H1 (cell line): ENCODE data around the gene NT5DC1. TPM values are rescaled to one million over a fixed set of nuclear protein-coding genes. Genes with fewer than 3 reads are reported as not detected.

ENCODE experiments used
- CTCF ChIA-PET: fragments of 300-600 bp; sonication (Branson Sonifier 250); formaldehyde crosslinking; loops from one replicate; lab custom pipeline; 2021; ENCODE audit not compliant: partially characterized antibody; lab: Charles Lee
- POLR2A ChIA-PET: fragments of 300-600 bp; sonication (Branson Sonifier 250); formaldehyde crosslinking; loops from one replicate; lab custom pipeline; 2021; ENCODE audit warnings: inconsistent platforms; ENCODE audit not compliant: partially characterized antibody; lab: Charles Lee
- DNase-seq, 2 experiments: peaks; one replicate each; pipeline versions ENCODE4 v3.0.0 to v3.0.0-alpha.2; 2010 to 2022; ENCODE audit warnings: low spot score in 2 of 2, low read depth in 1 of 2, mixed read lengths in 1 of 2
- FAIRE-seq: peaks from 2 replicates; lab custom pipeline; 2011; peaks lifted over from hg19 to GRCh38; lab: Jason Lieb, UNC
- H2AFZ ChIP-seq: 2 replicates; pipeline ENCODE4 v1.8.1; 2012; ENCODE audit warnings: low read length, inconsistent platforms
- H2AK5ac ChIP-seq: 2 replicates; pipeline ENCODE4 v1.6.1; 2013; ENCODE audit warnings: low read depth, low read length
- H2BK120ac ChIP-seq: replicated peaks from 2 replicates; pipeline ENCODE3; 2013; ENCODE audit warnings: low read depth, low read length, inconsistent platforms
- H2BK12ac ChIP-seq: 2 replicates; pipeline ENCODE4 v1.6.1; 2013; ENCODE audit warnings: low read depth, low read length
- H2BK15ac ChIP-seq: 2 replicates; pipeline ENCODE4 v1.6.1; 2013; ENCODE audit warnings: low read length
- H2BK20ac ChIP-seq: 2 replicates; pipeline ENCODE4 v1.6.1; 2013; ENCODE audit warnings: low read length
- H2BK5ac ChIP-seq: 2 replicates; pipeline ENCODE4 v1.6.1; 2013; ENCODE audit warnings: low read depth, low read length
- H3K14ac ChIP-seq: 2 replicates; pipeline ENCODE4 v1.6.1; 2013; ENCODE audit warnings: inconsistent platforms; ENCODE audit not compliant: insufficient read length
- H3K18ac ChIP-seq: 2 replicates; pipeline ENCODE4 v1.6.1; 2013; ENCODE audit warnings: low read length; ENCODE audit errors: extremely low read depth
- H3K23ac ChIP-seq: 2 replicates; pipeline ENCODE4 v1.6.1; 2013; ENCODE audit warnings: inconsistent platforms; ENCODE audit not compliant: insufficient read length
- H3K23me2 ChIP-seq: 2 replicates; pipeline ENCODE4 v1.6.1; 2013; ENCODE audit warnings: low read depth, low read length
- H3K27ac ChIP-seq: 2 replicates; pipeline ENCODE4 v1.6.1; 2011; ENCODE audit warnings: low read depth, low read length, inconsistent platforms
- H3K27me3 ChIP-seq, 4 experiments: replicated peaks in 1 of 4; 1 replicate in 1 of 4; 2 replicates in 3 of 4; pipeline versions ENCODE4 v1.6.1 to v1.8.1; 2011 to 2013; ENCODE audit warnings: low read length in 3 of 4, mild to moderate bottlenecking in 3 of 4, inconsistent platforms in 2 of 4, mixed read lengths in 2 of 4, moderate library complexity in 1 of 4; ENCODE audit not compliant: control insufficient read depth in 3 of 4, insufficient read depth in 3 of 4; ENCODE audit errors: extremely low read depth in 1 of 4
- H3K36me3 ChIP-seq, 4 experiments: 2 replicates each; pipeline versions ENCODE4 v1.6.1 to v1.8.1; 2011 to 2013; ENCODE audit warnings: mild to moderate bottlenecking in 4 of 4, low read length in 3 of 4, moderate library complexity in 2 of 4, control low read depth in 1 of 4, inconsistent platforms in 1 of 4; ENCODE audit not compliant: insufficient read depth in 4 of 4, control insufficient read depth in 2 of 4
- H3K4ac ChIP-seq: replicated peaks from 2 replicates; pipeline ENCODE3; 2013; ENCODE audit warnings: low read length, low read depth, mixed read lengths, inconsistent platforms; ENCODE audit not compliant: insufficient read length
- H3K4me1 ChIP-seq, 4 experiments: replicated peaks in 1 of 4; 1 replicate in 1 of 4; 2 replicates in 3 of 4; pipeline versions ENCODE4 v1.6.1 to v1.8.1; 2011 to 2013; ENCODE audit warnings: low read length in 3 of 4, inconsistent platforms in 2 of 4, mixed read lengths in 1 of 4; ENCODE audit not compliant: insufficient read depth in 4 of 4, control insufficient read depth in 3 of 4
- H3K4me2 ChIP-seq, 2 experiments: 2 replicates each; pipeline versions ENCODE4 v1.6.1 to v1.8.1; 2011 to 2013; ENCODE audit warnings: low read depth in 2 of 2, low read length in 2 of 2, control low read depth in 1 of 2, inconsistent platforms in 1 of 2, mild to moderate bottlenecking in 1 of 2; ENCODE audit not compliant: insufficient read depth in 1 of 2
- H3K4me3 ChIP-seq, 4 experiments: fragments of 200-600, 300-600 bp in 1 of 4; sonication (generic), shearing (Covaris generic), sonication (Bioruptor Twin) in 1 of 4; 2 replicates each; pipeline versions ENCODE4 v1.5.1 to v1.8.1; 2011 to 2016; ENCODE audit warnings: low read length in 4 of 4, low read depth in 3 of 4, control low read depth in 2 of 4, inconsistent platforms in 2 of 4, mild to moderate bottlenecking in 2 of 4, mixed read lengths in 1 of 4, moderate library complexity in 1 of 4; ENCODE audit not compliant: insufficient read depth in 2 of 4; ENCODE audit errors: extremely low read depth in 1 of 4
- H3K56ac ChIP-seq: replicated peaks from 2 replicates; pipeline ENCODE3; 2013; ENCODE audit warnings: low read depth, mild to moderate bottlenecking, mixed read lengths, low read length, inconsistent platforms; ENCODE audit not compliant: insufficient read length
- H3K79me1 ChIP-seq: 2 replicates; pipeline ENCODE4 v1.6.1; 2013; ENCODE audit warnings: low read depth, low read length, control low read depth
- H3K79me2 ChIP-seq, 2 experiments: 2 replicates each; pipeline versions ENCODE4 v1.6.1 to v1.8.1; 2012 to 2013; ENCODE audit warnings: low read length in 2 of 2, mild to moderate bottlenecking in 2 of 2, inconsistent platforms in 1 of 2; ENCODE audit not compliant: insufficient read depth in 2 of 2, control insufficient read depth in 1 of 2
- H3K9ac ChIP-seq, 4 experiments: replicated peaks in 1 of 4; 1 replicate in 1 of 4; 2 replicates in 3 of 4; pipeline versions ENCODE4 v1.6.1 to v1.8.1; 2011 to 2013; ENCODE audit warnings: low read depth in 3 of 4, low read length in 3 of 4, control low read depth in 2 of 4, mild to moderate bottlenecking in 2 of 4, moderate library complexity in 2 of 4, inconsistent platforms in 1 of 4; ENCODE audit errors: extremely low read depth in 1 of 4
- H3K9me3 ChIP-seq, 2 experiments: 2 replicates each; pipeline versions ENCODE4 v1.6.1 to v1.8.1; 2012 to 2013; ENCODE audit warnings: mild to moderate bottlenecking in 2 of 2, moderate library complexity in 2 of 2, control low read depth in 1 of 2, inconsistent platforms in 1 of 2, low read depth in 1 of 2, low read length in 1 of 2, mixed read lengths in 1 of 2; ENCODE audit not compliant: insufficient read depth in 2 of 2
- H4K20me1 ChIP-seq, 2 experiments: replicated peaks in 1 of 2; 2 replicates each; pipeline versions ENCODE3 to v1.8.1; 2011 to 2013; ENCODE audit warnings: inconsistent platforms in 2 of 2, low read length in 2 of 2, mild to moderate bottlenecking in 1 of 2; ENCODE audit not compliant: insufficient read depth in 2 of 2, control insufficient read depth in 1 of 2
- H4K5ac ChIP-seq: 2 replicates; pipeline ENCODE4 v1.6.1; 2013; ENCODE audit warnings: low read length, low read depth, mixed read lengths, inconsistent platforms; ENCODE audit not compliant: insufficient read length
- H4K8ac ChIP-seq: 2 replicates; pipeline ENCODE4 v1.8.0; 2013; ENCODE audit warnings: mild to moderate bottlenecking, moderate library complexity, low read length, inconsistent platforms; ENCODE audit not compliant: insufficient read depth; ENCODE audit errors: extremely low read depth
- H4K91ac ChIP-seq: replicated peaks from 2 replicates; pipeline ENCODE3; 2013; ENCODE audit warnings: low read length, mixed read lengths, inconsistent platforms; ENCODE audit not compliant: insufficient read length
- CHD2 ChIP-seq: IDR thresholded peaks from 2 replicates; pipeline ENCODE4 v1.6.1; 2012; ENCODE audit warnings: low read length, improper control_type of control experiment
- HDAC2 ChIP-seq, 2 experiments: fragments of 300-600 bp in 1 of 2; sonication (generic) in 1 of 2; IDR thresholded peaks; 2 replicates each; pipeline ENCODE4 v1.6.1; 2011 to 2012; ENCODE audit warnings: low read depth in 2 of 2, low read length in 2 of 2, mild to moderate bottlenecking in 2 of 2, moderate library complexity in 2 of 2, borderline replicate concordance in 1 of 2, inconsistent platforms in 1 of 2
- KDM5A ChIP-seq: fragments of 200-600 bp; IDR thresholded peaks from 2 replicates; pipeline ENCODE4 v1.7.1; 2012; ENCODE audit warnings: mild to moderate bottlenecking, low read length, inconsistent platforms, mixed read lengths
- MAFK ChIP-seq: IDR thresholded peaks from 2 replicates; pipeline ENCODE4 v1.6.1; 2012; ENCODE audit warnings: low read depth, mild to moderate bottlenecking, improper control_type of control experiment, low read length
- RAD21 ChIP-seq, 2 experiments: IDR thresholded peaks in 1 of 2; conservative IDR thresholded peaks in 1 of 2; 2 replicates each; pipeline ENCODE4 v1.6.1; 2011; ENCODE audit warnings: low read depth in 2 of 2, low read length in 2 of 2, improper control_type of control experiment in 1 of 2, inconsistent platforms in 1 of 2, mild to moderate bottlenecking in 1 of 2, moderate library complexity in 1 of 2
- SP2 ChIP-seq: IDR thresholded peaks from 2 replicates; pipeline ENCODE4 v1.6.1; 2012; ENCODE audit warnings: mild to moderate bottlenecking, low read length, inconsistent platforms
- SUZ12 ChIP-seq: fragments of 200-600 bp; sonication (generic); IDR thresholded peaks from 2 replicates; pipeline ENCODE4 v1.6.1; 2012; ENCODE audit warnings: mild to moderate bottlenecking, inconsistent platforms, low read length, moderate library complexity, mixed read lengths
- USF2 ChIP-seq: IDR thresholded peaks from 2 replicates; pipeline ENCODE4 v1.6.1; 2011; ENCODE audit warnings: low read length, improper control_type of control experiment
- WGBS, 2 experiments: shearing (Covaris generic) in 1 of 2; methylation state at CpG; one replicate each; pipeline versions ENCODE4 v1.1.6 to v1.1.7; 2013 to 2015; ENCODE audit warnings: low lambda C conversion rate in 2 of 2, mixed read lengths in 2 of 2, inconsistent platforms in 1 of 2, low coverage in 1 of 2, missing lambda C conversion rate in 1 of 2; ENCODE audit not compliant: insufficient replicate concordance in 2 of 2, insufficient coverage in 1 of 2, insufficient read length in 1 of 2; ENCODE audit errors: extremely low coverage in 1 of 2, missing lambda C conversion rate in 1 of 2; 5-methylcytosine and 5-hydroxymethylcytosine counted together
- polyA plus RNA-seq, 7 experiments: library from polyadenylated mRNA; depleted of rRNA in 3 of 7; stranded (reverse) in 5 of 7; unstranded in 2 of 7; fragments of >200 nt in 5 of 7; fragments of 200-250 nt in 2 of 7; gene quantifications; 1 replicate in 5 of 7; 2 replicates in 1 of 7; 4 replicates in 1 of 7; pipeline versions ENCODE4 v1.2.1 to v1.2.3, GENCODE V29; 2011 to 2013; ENCODE audit warnings: missing spikeins in 2 of 7, mixed read lengths in 2 of 7
- total RNA-seq: library from RNA; stranded (reverse); fragmentation: NEBNext Ultra II Directional; extraction: Animal tissue kit (Norgen Biotek cat#: 25700); gene quantifications from 2 replicates; pipeline ENCODE4 v1.2.1, GENCODE V29; 2021

The NT5DC1 gene
- total and polyA plus RNA-seq, 2 of the 8 experiments (the other 6 are each of a cell fraction or from before 2014, with no cell fraction given): 25.3 to 72.7 TPM

DNA sequence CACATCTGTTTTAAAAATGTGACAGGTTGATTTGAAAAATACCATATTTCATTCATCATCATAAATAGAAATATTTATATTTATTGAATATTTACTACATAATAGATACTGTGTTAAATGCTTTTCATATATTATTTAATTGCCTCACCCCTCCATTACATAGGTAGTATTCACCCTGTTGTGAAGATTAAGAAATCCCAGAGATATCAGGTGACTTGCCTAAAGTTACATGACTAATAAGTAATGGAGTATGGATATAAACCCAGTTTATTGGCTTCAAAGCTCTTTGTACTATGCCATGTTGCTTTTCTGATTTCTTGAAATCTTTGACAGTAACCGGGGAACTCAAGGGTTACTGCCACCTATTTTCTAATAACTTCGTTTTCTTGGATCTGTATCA, 189.2 kb downstream of the NT5DC1 start:
- H3K4me1 ChIP-seq: no peaks in the 10 kb centered on the region
- no peak overlapping the region for H3K4me3 ChIP-seq
- H3K23me2 ChIP-seq: no peaks in the 10 kb centered on the region
- H3K9me3 ChIP-seq: no peaks in the 10 kb centered on the region
- no peak overlapping the region for H3K23ac ChIP-seq
- ChIA-PET CTCF (interaction anchor here (0.8 to 3.4 kb wide), 10 partner anchors 20 to 263 kb away, joined by 3 to 25 read pairs (median 4); partner anchors contain the start of gene CALHM4), POLR2A (no interaction called here)
- peaks cover 0 to 1% of the 10 kb centered on the region in 2 experiments for H4K20me1 ChIP-seq
- H2BK15ac ChIP-seq: no peak overlapping the region
- H4K5ac ChIP-seq: no peak overlapping the region
- no peak overlapping the region for H2BK5ac ChIP-seq
- H3K36me3 ChIP-seq: no peaks in the 10 kb centered on the region
- no peak overlapping the region for H2AK5ac ChIP-seq
- DNase-seq (no peak), FAIRE-seq (no peak)
- TF ChIP-seq USF2 (no peak), CHD2 (no peak), RAD21 (IDR thresholded peaks at IDR 0.05 in 1 of 2, conservative IDR thresholded peaks at IDR 0.05 in 1 of 2; ENCODE audit: low read depth in 2 of 2, low read length in 2 of 2) (no peak), HDAC2 (IDR thresholded peaks at IDR 0.05; ENCODE audit: borderline replicate concordance in 1 of 2, low read depth in 2 of 2, low read length in 2 of 2) (no peak), SUZ12 (no peak), KDM5A (no peak), SP2 (no peak), MAFK (no peak)
- WGBS, 2 experiments: 96% methylated on average over 2 of the region's 2 CpGs; no CpG with 5 or more reads in 1 of the 2 experiments
- no peak overlapping the region for H3K27ac ChIP-seq
- H3K14ac ChIP-seq: no peak overlapping the region
- H3K4me2 ChIP-seq: no peak overlapping the region
- no peak overlapping the region for H2BK120ac ChIP-seq
- no peak overlapping the region for H2BK20ac ChIP-seq
- H3K79me2 ChIP-seq: no peaks in the 10 kb centered on the region
- no peak overlapping the region for H3K18ac ChIP-seq
- no peaks in the 10 kb centered on the region for H3K27me3 ChIP-seq
- H4K8ac ChIP-seq: no peak overlapping the region
- no peak overlapping the region for H2BK12ac ChIP-seq
- no peak overlapping the region for H3K4ac ChIP-seq
- H2AFZ ChIP-seq: no peak overlapping the region
- no peak overlapping the region for H4K91ac ChIP-seq
- H3K9ac ChIP-seq: no peak overlapping the region
- no peak overlapping the region for H3K56ac ChIP-seq
- H3K79me1 ChIP-seq: no peaks in the 10 kb centered on the region
